HEK293 (cell line): ENCODE measurements around the gene ARHGEF7.

Experiments
- KLF10 ChIP-seq: fragments of 450-650 bp; IDR thresholded peaks from 2 replicates; pipeline ENCODE4 v1.5.1; 2018; ENCODE audit warnings: missing biosample characterization, mild to moderate bottlenecking, missing genetic modification characterization
- MEIS1 ChIP-seq: sonication (generic); formaldehyde crosslinking; IDR thresholded peaks from 2 replicates; pipeline ENCODE4 v1.8.1; 2022; ENCODE audit warnings: missing genetic modification reagents, mild to moderate bottlenecking, borderline replicate concordance
- OSR2 ChIP-seq: fragments of 450-650 bp; formaldehyde crosslinking; IDR thresholded peaks from 2 replicates; pipeline ENCODE4 v1.5.1; 2016; ENCODE audit warnings: missing biosample characterization, missing genetic modification characterization
- PRDM2 ChIP-seq: fragments of 450-650 bp; formaldehyde crosslinking; IDR thresholded peaks from 2 replicates; pipeline ENCODE4 v1.5.1; 2016; ENCODE audit warnings: missing biosample characterization, missing genetic modification characterization, borderline replicate concordance
- REST ChIP-seq: fragments of 450-650 bp; formaldehyde crosslinking; IDR thresholded peaks from 2 replicates; pipeline ENCODE4 v1.5.1; 2016; ENCODE audit warnings: missing biosample characterization, missing genetic modification characterization
- ZBTB1 ChIP-seq: fragments of 450-650 bp; formaldehyde crosslinking; IDR thresholded peaks from 2 replicates; pipeline ENCODE4 v1.5.1; 2016; ENCODE audit warnings: missing biosample characterization, missing genetic modification characterization
- ZBTB21 ChIP-seq: fragments of 450-650 bp; formaldehyde crosslinking; IDR thresholded peaks from 2 replicates; pipeline ENCODE4 v1.5.1; 2017; ENCODE audit warnings: missing biosample characterization, missing genetic modification characterization
- ZNF10 ChIP-seq: fragments of 450-650 bp; formaldehyde crosslinking; IDR thresholded peaks from 2 replicates; pipeline ENCODE4 v1.5.1; 2017; ENCODE audit warnings: missing biosample characterization, missing genetic modification characterization
- ZNF138 ChIP-seq: fragments of 450-650 bp; formaldehyde crosslinking; IDR thresholded peaks from 2 replicates; pipeline ENCODE4 v1.5.1; 2016; ENCODE audit warnings: missing biosample characterization, missing genetic modification characterization, borderline replicate concordance
- ZNF175 ChIP-seq: fragments of 450-650 bp; formaldehyde crosslinking; IDR thresholded peaks from 2 replicates; pipeline ENCODE4 v1.5.1; 2016; ENCODE audit warnings: missing biosample characterization, missing genetic modification characterization
- ZNF184 ChIP-seq: fragments of 450-650 bp; IDR thresholded peaks from 2 replicates; pipeline ENCODE4 v1.5.1; 2018; ENCODE audit warnings: missing biosample characterization, mild to moderate bottlenecking, missing genetic modification characterization
- ZNF2 ChIP-seq: fragments of 450-650 bp; formaldehyde crosslinking; IDR thresholded peaks from 2 replicates; pipeline ENCODE4 v1.5.1; 2016; ENCODE audit warnings: missing biosample characterization, missing genetic modification characterization
- ZNF223 ChIP-seq: fragments of 450-650 bp; formaldehyde crosslinking; IDR thresholded peaks from 2 replicates; pipeline ENCODE4 v1.5.1; 2016; ENCODE audit warnings: missing biosample characterization, missing genetic modification characterization
- ZNF274 ChIP-seq, 2 experiments: fragments of 200-500 bp in 1 of 2; fragments of 450-650 bp in 1 of 2; sonication (Bioruptor generic) in 1 of 2; formaldehyde crosslinking in 1 of 2; IDR thresholded peaks; 2 replicates each; pipeline versions ENCODE4 v1.5.1 to v1.6.1; 2014 to 2016; ENCODE audit warnings: borderline replicate concordance in 1 of 2, inconsistent platforms in 1 of 2, low read length in 1 of 2, missing biosample characterization in 1 of 2, missing genetic modification characterization in 1 of 2
- ZNF302 ChIP-seq: fragments of 450-650 bp; formaldehyde crosslinking; IDR thresholded peaks from 2 replicates; pipeline ENCODE4 v1.5.1; 2016; ENCODE audit warnings: missing biosample characterization, missing genetic modification characterization, low read depth
- ZNF37A ChIP-seq: fragments of 450-650 bp; IDR thresholded peaks from 2 replicates; pipeline ENCODE4 v1.5.1; 2018; ENCODE audit warnings: missing biosample characterization, missing genetic modification characterization
- ZNF48 ChIP-seq: fragments of 450-650 bp; formaldehyde crosslinking; IDR thresholded peaks from 2 replicates; pipeline ENCODE4 v1.5.1; 2016; ENCODE audit warnings: missing biosample characterization, missing genetic modification characterization
- ZNF518A ChIP-seq: fragments of 450-650 bp; formaldehyde crosslinking; conservative IDR thresholded peaks from 2 replicates; pipeline ENCODE4 v1.5.1; 2016; ENCODE audit warnings: low read depth, missing biosample characterization, missing genetic modification characterization
- ZNF521 ChIP-seq: fragments of 450-650 bp; formaldehyde crosslinking; IDR thresholded peaks from 2 replicates; pipeline ENCODE4 v1.5.1; 2017; ENCODE audit warnings: missing biosample characterization, mild to moderate bottlenecking, missing genetic modification characterization
- ZNF544 ChIP-seq: fragments of 450-650 bp; formaldehyde crosslinking; IDR thresholded peaks from 2 replicates; pipeline ENCODE4 v1.5.0; 2017; ENCODE audit warnings: missing biosample characterization, missing genetic modification characterization
- ZNF585B ChIP-seq: fragments of 450-650 bp; formaldehyde crosslinking; IDR thresholded peaks from 2 replicates; pipeline ENCODE4 v1.5.1; 2016; ENCODE audit warnings: missing biosample characterization, missing genetic modification characterization
- ZNF623 ChIP-seq: fragments of 450-650 bp; formaldehyde crosslinking; IDR thresholded peaks from 2 replicates; pipeline ENCODE4 v1.5.1; 2016; ENCODE audit warnings: missing biosample characterization, missing genetic modification characterization
- ZNF747 ChIP-seq: fragments of 450-650 bp; formaldehyde crosslinking; IDR thresholded peaks from 2 replicates; pipeline ENCODE4 v1.5.1; 2016; ENCODE audit warnings: missing biosample characterization, missing genetic modification characterization
- TF ChIP-seq, protein P1 (sequence below): fragments of 450-650 bp; formaldehyde crosslinking; IDR thresholded peaks from 2 replicates; pipeline ENCODE4 v1.5.1; 2016; ENCODE audit warnings: missing biosample characterization, missing genetic modification characterization, borderline replicate concordance

ARHGEF7 gene

GRCh38 chr13:111153279-111153976, 38.3 kb downstream of the ARHGEF7 start (continued):
- peak; percentile 66 for TF ChIP-seq ZNF518A
- no peak for TF ChIP-seq ZNF184
- 0 out of 2 replicates have a peak, but pooled peaks have one; percentile 13 for TF ChIP-seq ZNF623
- TF ChIP-seq REST (tag by site-specific recombination), result peak; percentile 29; the same call in 1 of the 2 replicates
- no peak for TF ChIP-seq ZNF585B (tag by site-specific recombination)
- TF ChIP-seq ZBTB1 (tag by site-specific recombination), result peak; percentile 73; the same call in 1 of the 2 replicates
- TF ChIP-seq ZNF223, result 0 out of 2 replicates have a peak, but pooled peaks have one; percentile 23
- TF ChIP-seq PRDM2 (tag by site-specific recombination), result no peak
- TF ChIP-seq MEIS1 (CRISPR knock-in tag), result no peak
- TF ChIP-seq ZNF521 (tag by site-specific recombination), result no peak
- TF ChIP-seq ZNF2 (tag by site-specific recombination), result peak; percentile 91; the same call in 1 of the 2 replicates
- TF ChIP-seq ZNF747 (tag by site-specific recombination), result no peak
- TF ChIP-seq ZBTB21 (tag by site-specific recombination), result 0 out of 2 replicates have a peak, but pooled peaks have one; percentile 26
- no peak for TF ChIP-seq ZNF37A (tag by site-specific recombination)
- TF ChIP-seq ZNF48 (tag by site-specific recombination), result no peak
- TF ChIP-seq ZNF274 (IDR thresholded peaks at IDR 0.05; ENCODE audit: low read length), result no peak
- TF ChIP-seq ZNF274 (tag by site-specific recombination; IDR thresholded peaks at IDR 0.05; ENCODE audit: borderline replicate concordance), result no peak
- TF ChIP-seq ZNF10 (tag by site-specific recombination), result no peak
- no peak for TF ChIP-seq ZNF175
- TF ChIP-seq KLF10 (tag by site-specific recombination), result peak; percentile 78
- TF ChIP-seq, protein P1, sequence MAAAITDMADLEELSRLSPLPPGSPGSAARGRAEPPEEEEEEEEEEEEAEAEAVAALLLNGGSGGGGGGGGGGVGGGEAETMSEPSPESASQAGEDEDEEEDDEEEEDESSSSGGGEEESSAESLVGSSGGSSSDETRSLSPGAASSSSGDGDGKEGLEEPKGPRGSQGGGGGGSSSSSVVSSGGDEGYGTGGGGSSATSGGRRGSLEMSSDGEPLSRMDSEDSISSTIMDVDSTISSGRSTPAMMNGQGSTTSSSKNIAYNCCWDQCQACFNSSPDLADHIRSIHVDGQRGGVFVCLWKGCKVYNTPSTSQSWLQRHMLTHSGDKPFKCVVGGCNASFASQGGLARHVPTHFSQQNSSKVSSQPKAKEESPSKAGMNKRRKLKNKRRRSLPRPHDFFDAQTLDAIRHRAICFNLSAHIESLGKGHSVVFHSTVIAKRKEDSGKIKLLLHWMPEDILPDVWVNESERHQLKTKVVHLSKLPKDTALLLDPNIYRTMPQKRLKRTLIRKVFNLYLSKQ (tag by site-specific recombination), result no peak
- no peak for TF ChIP-seq ZNF138
- no peak for TF ChIP-seq ZNF544 (tag by site-specific recombination)
- no peak for TF ChIP-seq ZNF302
- TF ChIP-seq OSR2 (tag by site-specific recombination), result no peak
